Kidney (tissue), 14 donors: ENCODE results near the gene PCYT1A. TPM values are rescaled to one million over a fixed set of nuclear protein-coding genes. Genes with fewer than 3 reads are reported as not detected.
"Not testable (repeated sequence)": the region's sequence is repeated elsewhere in the genome, so short reads cannot be mapped to it uniquely, and the experiment has no call there.

ENCODE experiments used
- DNase-seq, 5 donors: peaks; one replicate each; pipeline ENCODE4 v3.0.0-alpha.2; 2013 to 2020
- FAIRE-seq: peaks from 2 replicates; lab custom pipeline; 2012; peaks lifted over from hg19 to GRCh38; lab: Jason Lieb, UNC
- H3K27ac ChIP-seq, 2 donors: one replicate each; pipeline ENCODE4 v1.7.0; 2013; ENCODE audit warnings: low read depth in 2 of 2, low read length in 2 of 2, inconsistent platforms in 1 of 2
- H3K27me3 ChIP-seq: one replicate; pipeline ENCODE4 v1.7.1; 2013; ENCODE audit warnings: low read length, inconsistent platforms; ENCODE audit not compliant: control insufficient read depth, insufficient read depth
- H3K36me3 ChIP-seq, 3 donors: one replicate each; pipeline versions ENCODE4 v1.7.0 to v1.7.1; 2013; ENCODE audit warnings: low read length in 3 of 3, control low read depth in 1 of 3, inconsistent platforms in 1 of 3; ENCODE audit not compliant: insufficient read depth in 3 of 3, control insufficient read depth in 2 of 3
- H3K4me1 ChIP-seq, 3 donors: one replicate each; pipeline versions ENCODE4 v1.7.0 to v1.7.1; 2013; ENCODE audit warnings: low read length in 3 of 3, inconsistent platforms in 1 of 3, low read depth in 1 of 3; ENCODE audit not compliant: control insufficient read depth in 2 of 3, insufficient read depth in 2 of 3
- H3K4me3 ChIP-seq, 3 donors: one replicate each; pipeline versions ENCODE4 v1.7.0 to v1.8.1; 2013; ENCODE audit warnings: low read length in 3 of 3, control low read depth in 1 of 3, inconsistent platforms in 1 of 3
- H3K9ac ChIP-seq, 3 donors: one replicate each; pipeline versions ENCODE4 v1.7.0 to v1.7.1; 2013; ENCODE audit warnings: low read length in 3 of 3, control low read depth in 1 of 3, inconsistent platforms in 1 of 3
- H3K9me3 ChIP-seq, 3 donors: one replicate each; pipeline versions ENCODE4 v1.7.0 to v1.7.1; 2013; ENCODE audit warnings: low read length in 3 of 3, control low read depth in 1 of 3, inconsistent platforms in 1 of 3; ENCODE audit not compliant: control insufficient read depth in 2 of 3, insufficient read depth in 1 of 3
- CTCF ChIP-seq: IDR thresholded peaks from 3 replicates; pipeline ENCODE4 v1.5.1; 2012; ENCODE audit warnings: mild to moderate bottlenecking, moderate library complexity, borderline replicate concordance; ENCODE audit not compliant: insufficient read depth; ENCODE audit errors: extremely low read depth
- intact Hi-C: fragments of 100-400 bp; cut with DNase I; formaldehyde crosslinking; loops from one replicate; pipeline ENCODE4 v1.11.1; 2022
- polyA plus RNA-seq: library from polyadenylated mRNA; stranded (reverse); fragments of 350-450 nt; fragmentation: Illumina TruSeq; extraction: RNeasy Lipid Tissue Mini Kit (QIAGEN cat#74804); gene quantifications from one replicate; pipeline ENCODE4 v1.2.3, GENCODE V29; 2014; ENCODE audit warnings: low read depth, low replicate concordance; ENCODE audit not compliant: insufficient read depth
- total RNA-seq: library from RNA; stranded (reverse); fragmentation: NEBNext Ultra II Directional; extraction: Animal tissue kit (Norgen Biotek cat#: 25700); gene quantifications from one replicate; pipeline ENCODE4 v1.2.1, GENCODE V29; 2021
- donor health status: control.
- donor health status: control.
- donor health status: control.
- donor health status: control.
- donor health status: control.
- donor health status: DM: yes; HTN: yes; CAD: no.
- donor health status: Normal renal cell carcinoma (clear cell type).

The PCYT1A gene
- total and polyA plus RNA-seq, 2 donors from 2014 or later, result 19.6 to 57.6 TPM

GRCh38 chr3:196246612-196247308 lies 40.8 kb downstream of the PCYT1A start:
- DNase-seq (no peak), FAIRE-seq (no peak)
- no peak overlapping the region for H3K27ac ChIP-seq
- intact Hi-C loops, result no loop called here
- no peak for TF ChIP-seq CTCF
- H3K4me1 ChIP-seq, result no peaks in the 10 kb centered on the region
- H3K4me3 ChIP-seq, result no peak overlapping the region
- H3K27me3 ChIP-seq, result no peaks in the 10 kb centered on the region
- H3K36me3 ChIP-seq, result peaks cover 3 to 23% (median 7%) of the 10 kb centered on the region in 3 donors
- H3K9ac ChIP-seq, result no peak overlapping the region
- no peaks in the 10 kb centered on the region for H3K9me3 ChIP-seq

GRCh38 chr3:196244166-196244565 lies 43.4 kb downstream of the PCYT1A start:
- intact Hi-C loops, H3K27ac ChIP-seq, H3K4me3 ChIP-seq, H3K9me3 ChIP-seq, H3K9ac ChIP-seq, H3K4me1 ChIP-seq, DNase-seq, H3K27me3 ChIP-seq, FAIRE-seq: not testable (repeated sequence)
- peaks cover 5 to 38% (median 11%) of the 10 kb centered on the region in 3 donors for H3K36me3 ChIP-seq

- DNase-seq, result no peak
Measured at GRCh38 chr3:196241704-196242103, 45.8 kb downstream of the PCYT1A start.

More at GRCh38 chr3:196241704-196242103, 45.8 kb downstream of the PCYT1A start:
- H3K4me3 ChIP-seq, result no peak overlapping the region
- H3K9me3 ChIP-seq, result no peaks in the 10 kb centered on the region
- no peak overlapping the region for H3K27ac ChIP-seq
- no peak for FAIRE-seq
- no peak for TF ChIP-seq CTCF
- intact Hi-C loops, result no loop called here
- no peaks in the 10 kb centered on the region for H3K27me3 ChIP-seq
- H3K36me3 ChIP-seq, result peaks cover 6 to 44% (median 15%) of the 10 kb centered on the region in 3 donors
- H3K4me1 ChIP-seq, result no peaks in the 10 kb centered on the region
- H3K9ac ChIP-seq, result no peak overlapping the region
